EL (cell line): ENCODE data around the gene SORD.
"Not testable (repeated sequence)": the region's sequence is repeated elsewhere in the genome, so short reads cannot be mapped to it uniquely, and the experiment has no call there.

ENCODE experiments used
- DNase-seq: peaks from one replicate; pipeline ENCODE4 v3.0.0-alpha.2; 2016

Gene SORD

DNA sequence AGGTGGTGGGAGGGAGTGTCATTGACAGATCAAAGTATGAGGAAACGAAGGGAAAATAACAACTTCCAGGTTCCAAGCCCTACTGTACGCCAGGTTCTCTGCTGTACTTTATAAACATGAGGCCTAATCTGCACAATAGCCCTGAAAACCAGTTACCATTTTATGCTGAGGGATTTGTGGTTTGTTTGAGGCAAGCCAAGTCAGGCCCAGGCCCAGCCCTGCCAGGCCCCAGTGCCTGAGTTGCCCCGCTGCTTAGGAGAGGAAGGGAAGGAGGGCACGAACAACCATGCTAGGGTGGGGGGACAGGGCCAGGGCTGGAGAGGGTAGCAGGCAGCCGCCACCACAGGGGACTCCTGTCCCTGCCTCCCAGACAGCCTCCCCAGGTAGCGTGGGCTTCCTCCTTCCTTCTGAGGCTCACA, 47.0 kb downstream of the SORD start:
- not testable (repeated sequence) for DNase-seq

- not testable (repeated sequence) for DNase-seq
Measured at GRCh38 chr15:45073602-45074001, 50.6 kb downstream of the SORD start.

GRCh38 chr15:45075440-45076320, 52.7 kb downstream of the SORD start:
- DNase-seq, result not testable (repeated sequence)

GRCh38 chr15:45077391-45077790, 54.4 kb downstream of the SORD start:
- not testable (repeated sequence) for DNase-seq

- DNase-seq, result not testable (repeated sequence)
Measured at GRCh38 chr15:45079201-45079600, 56.2 kb downstream of the SORD start.

DNA sequence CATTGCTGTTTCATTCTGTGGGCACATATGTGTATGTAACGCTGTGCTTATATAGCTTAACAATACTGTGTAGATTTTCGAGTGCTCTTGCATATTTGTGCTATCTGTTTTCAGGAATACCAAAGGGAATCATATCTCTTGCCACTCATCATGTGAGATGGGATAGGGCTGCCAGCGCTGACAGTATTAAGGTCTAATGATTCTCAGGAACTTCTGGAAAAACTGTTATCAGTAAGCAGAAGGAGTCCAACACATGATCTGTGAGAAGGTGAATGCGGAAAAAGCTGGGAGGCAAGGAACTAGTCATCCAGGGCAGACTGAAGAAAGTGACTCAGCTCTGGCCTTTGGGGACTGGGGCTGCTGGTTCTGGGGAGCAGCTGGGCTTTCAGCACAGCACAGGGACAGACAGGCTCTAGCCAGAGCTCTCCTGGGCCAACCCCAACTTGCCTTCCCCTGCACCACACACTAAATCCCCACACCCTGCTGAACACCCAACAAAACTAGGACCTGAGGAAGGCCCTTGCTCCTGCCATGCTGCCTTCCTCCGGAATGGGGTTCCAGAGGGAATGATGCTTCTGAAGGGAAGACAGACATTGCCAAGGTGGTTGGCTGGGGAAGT, 56.7 kb downstream of the SORD start:
- not testable (repeated sequence) for DNase-seq

DNA sequence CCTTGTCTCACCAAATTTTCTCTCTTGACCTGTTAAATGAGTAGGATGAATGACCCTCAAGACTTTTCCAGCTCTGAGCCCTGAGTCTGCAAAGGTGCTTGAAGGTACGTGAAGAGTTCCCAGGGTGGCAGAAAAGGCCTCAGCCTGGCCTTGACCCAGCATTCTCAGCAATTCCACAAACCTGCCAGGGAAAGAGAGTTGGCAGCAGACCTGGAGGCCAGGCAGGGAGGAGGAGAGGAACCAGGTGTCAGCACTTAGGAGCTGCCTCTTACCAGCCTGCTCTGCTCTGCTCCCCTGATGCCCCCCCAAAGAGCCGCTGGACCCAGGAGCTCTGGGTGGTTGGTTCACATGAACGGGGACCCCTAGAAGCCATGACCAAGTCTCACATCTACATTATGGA, 57.6 kb downstream of the SORD start:
- not testable (repeated sequence) for DNase-seq

GRCh38 chr15:45082412-45082811, 59.4 kb downstream of the SORD start:
- DNase-seq, result not testable (repeated sequence)

DNA sequence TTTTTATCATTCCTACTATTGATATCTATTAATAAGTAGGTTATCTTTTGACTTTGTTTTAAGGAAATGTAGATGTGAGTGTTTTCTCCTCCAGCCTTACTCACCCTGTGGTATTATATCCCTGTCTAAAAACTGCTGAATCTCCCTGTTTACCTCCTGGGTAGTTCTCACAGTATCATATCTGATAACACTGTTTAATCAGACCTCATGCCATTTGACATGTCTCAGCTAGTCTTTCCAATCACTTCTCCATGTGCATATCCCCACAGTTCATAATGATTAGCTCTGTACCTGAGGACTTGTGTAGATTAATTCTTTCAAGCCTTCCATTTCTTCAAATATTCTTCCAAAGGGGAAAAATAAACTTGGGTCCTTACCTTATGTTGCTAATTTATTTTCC, 60.2 kb downstream of the SORD start:
- DNase-seq, result no peak

DNA sequence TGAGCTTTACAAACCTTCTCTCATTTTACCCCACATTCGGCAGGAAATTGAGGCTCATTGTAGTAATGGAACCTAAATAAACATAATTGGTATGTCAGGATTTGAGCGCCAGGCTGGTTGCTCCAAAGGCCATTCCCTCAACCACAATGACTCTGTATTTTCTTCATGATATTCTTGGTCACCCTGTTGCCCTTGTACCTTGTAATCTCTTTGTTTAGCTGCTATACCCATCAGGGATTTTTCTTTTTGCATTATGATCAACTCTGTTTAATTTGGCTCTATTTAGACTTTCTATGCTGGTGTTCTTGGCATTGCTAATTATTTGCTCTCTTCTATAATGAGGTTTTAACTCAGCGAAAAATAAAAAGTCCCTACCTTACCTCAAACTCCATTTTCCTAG, 61.2 kb downstream of the SORD start:
- no peak for DNase-seq

DNA sequence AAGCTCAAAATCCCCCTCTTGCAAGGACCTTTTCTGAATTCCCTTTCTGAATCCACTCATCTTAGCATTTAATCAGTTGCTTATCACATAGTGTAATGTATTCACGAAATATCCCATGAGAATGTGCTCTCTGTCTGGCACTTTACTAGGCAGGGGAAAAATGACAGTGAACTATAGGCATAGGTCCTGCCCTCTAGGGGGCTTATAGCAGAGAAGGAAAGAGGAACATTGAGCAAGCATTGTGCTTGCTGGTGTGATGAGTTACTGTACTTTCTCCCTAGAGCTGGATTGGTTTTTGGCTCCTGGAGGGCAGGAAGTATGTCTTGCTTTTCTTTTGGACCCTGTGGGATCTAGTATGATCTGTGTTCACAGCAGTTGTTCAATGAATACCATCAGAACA, 64.5 kb downstream of the SORD start:
- no peak for DNase-seq

DNA sequence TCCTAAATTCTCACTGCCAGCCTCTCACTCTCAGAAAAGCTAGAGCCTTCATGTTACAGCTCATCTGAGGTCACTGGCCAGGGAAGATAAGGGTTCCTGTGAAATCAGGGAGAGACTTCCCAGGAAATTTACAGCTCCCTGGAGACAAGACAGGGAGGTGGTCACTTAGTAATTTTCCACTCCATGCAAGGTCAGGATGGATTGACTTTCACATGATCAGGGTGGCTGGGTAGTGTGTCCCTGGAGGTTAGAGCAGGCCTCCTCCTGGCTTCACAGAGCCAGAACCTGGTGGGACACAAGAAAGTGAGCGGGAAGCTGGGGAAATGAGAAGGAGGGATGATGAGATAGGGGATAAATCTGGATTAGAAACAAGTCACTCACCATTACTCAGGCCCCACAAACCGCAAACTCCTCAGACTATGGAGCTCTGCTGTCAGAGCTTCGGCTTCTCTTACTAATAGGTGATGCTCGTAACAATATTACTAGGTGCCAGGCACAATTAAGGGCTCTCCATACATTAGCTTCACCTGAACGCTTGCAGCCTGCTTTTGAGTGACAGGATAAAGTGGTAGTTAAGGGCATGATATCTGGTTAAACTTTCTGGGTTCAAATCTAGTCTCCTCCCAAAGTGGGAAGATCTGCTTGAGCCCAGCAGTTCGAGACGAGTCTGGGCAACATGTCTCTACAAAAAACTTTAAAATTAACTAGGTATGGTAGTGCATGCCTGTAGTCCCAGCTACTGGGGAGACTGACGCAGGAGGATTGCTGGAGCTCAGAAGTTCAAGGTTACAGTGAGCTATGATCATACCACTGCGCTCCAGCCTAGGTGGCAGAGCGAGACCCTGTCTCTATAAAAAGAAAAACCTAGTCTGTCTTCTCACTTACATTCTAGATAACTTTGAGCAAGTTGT, 66.1 kb downstream of the SORD start:
- DNase-seq, result peak; percentile 29

DNA sequence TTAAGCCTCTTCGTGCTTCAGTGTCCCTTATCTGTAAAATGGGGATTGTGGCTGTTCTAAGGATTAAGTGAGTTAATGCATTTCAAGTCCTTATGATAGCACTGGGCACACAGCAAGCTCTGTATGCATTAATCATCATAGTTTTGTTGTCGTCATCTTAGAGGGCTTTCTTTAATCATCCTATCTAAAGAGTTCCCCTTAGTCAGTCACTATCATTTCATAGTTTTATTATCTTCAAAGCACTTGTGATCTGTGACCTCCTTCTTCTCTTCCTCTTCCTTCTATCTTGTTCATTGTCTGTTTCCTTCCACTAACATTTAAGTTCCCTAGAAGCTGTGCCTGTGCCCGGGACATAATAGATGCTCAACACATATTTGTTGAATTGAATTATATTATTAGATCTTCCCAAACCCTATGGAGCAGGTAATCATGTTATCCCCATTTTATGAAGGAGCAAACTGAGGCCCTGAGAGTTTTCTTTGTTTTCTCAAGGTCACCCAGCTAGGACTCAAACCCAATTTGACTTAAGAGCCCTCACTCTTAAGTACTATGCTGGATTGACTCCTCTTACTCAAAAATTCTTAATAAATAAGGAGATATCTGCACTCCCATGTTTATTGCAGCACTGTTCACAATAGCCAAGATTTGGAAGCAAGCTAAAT, 66.8 kb downstream of the SORD start:
- no peak for DNase-seq

DNA sequence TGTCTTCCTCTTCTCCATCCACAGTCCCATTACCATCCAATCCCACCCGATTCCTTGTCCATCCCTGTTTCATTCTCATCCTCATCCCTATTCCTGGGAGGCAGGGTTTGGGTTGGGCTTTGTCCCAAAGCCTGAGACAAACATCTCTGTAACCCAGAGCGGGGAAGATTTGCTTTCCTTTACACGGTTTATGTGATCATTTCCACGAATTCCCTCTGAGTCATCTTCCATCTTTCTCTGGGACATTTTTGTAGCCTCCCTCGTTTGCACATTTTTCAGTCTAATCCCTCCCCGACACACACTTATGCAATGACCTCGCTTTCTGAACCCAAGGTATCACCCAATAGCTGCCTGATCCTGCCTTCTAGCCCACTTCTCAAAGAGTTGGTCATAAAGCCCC, 68.2 kb downstream of the SORD start:
- peak; percentile 38 for DNase-seq

DNA sequence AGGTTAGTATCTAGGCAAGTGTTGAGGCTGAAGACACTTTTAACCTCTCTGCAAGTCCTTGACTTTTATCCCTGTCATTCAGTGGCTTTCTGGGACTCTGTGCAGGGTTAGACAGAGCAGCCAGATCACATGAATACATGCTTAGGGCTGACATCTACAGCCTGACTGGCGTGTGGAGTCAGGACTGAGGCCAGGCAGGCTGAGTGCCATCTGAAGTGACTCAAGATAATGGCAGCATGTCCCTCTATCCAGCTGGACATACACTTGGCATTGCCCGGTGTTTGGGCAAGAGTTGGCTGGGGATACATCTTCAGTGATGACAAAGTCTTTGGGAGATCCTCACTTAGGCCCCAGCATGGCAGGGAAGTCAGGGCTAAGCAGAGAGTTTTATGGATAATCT, 68.6 kb downstream of the SORD start:
- no peak for DNase-seq

DNA sequence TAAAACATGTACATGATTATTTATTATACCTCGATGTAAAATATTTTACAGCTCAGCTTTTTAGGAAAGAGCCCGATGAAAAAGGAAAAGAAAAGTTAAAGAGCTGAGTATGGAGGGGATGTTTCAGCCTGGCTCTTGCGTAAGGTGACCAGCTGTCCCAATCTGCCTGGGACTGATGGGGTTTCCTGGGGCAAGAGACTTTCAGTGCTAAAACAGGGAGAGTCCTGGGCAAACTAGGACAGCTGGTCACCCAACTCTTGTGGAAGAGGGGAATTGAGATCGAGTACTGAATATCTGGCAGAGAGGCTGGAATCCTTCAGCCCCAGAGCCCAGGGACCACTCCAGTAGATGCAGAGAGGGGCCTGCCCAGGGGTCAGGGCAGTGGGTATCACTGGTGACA, 70.0 kb downstream of the SORD start:
- DNase-seq, result no peak

- no peak for DNase-seq
Measured at GRCh38 chr15:45093622-45094357, 70.8 kb downstream of the SORD start.

DNA sequence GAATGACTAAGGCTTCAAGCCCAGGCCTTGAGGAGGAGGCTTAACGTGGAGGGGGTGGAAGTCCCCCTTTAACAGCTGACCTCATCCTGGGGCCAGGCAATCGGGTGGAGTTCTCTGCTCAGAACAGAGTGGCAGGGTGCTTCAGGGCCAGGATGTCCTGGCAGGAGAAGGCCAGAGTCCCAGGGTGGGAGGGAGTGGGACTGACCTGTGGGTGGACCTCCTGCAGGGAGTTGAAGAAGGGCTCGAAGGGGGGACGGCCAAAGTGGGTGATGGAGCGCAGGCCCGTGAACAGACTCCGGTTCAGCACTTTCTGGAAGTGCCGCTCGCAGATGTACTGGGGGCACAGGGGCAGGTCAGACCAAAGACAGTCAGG, 71.3 kb downstream of the SORD start:
- no peak for DNase-seq

DNA sequence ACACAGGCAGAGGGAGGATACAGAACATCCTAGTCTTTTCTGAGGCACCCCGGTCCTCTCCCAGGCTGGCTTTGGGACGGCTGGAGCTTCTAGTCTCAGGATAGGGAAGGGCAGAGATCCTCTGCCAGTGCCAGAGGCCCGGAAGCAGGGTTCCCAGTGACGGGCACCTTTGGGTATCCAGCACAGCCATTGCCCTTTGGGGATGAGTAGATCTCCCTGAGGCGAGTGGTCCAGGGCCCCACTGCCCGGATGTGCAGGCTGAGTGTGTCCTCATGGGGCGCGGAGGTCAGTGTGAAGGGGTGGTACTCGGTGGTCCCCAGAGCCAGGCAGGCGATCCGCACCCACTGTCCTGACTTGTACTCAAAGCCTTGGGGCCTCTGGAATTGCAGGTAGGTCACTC, 72.7 kb downstream of the SORD start:
- no peak for DNase-seq

- no peak for DNase-seq
Measured at GRCh38 chr15:45097466-45097865, 74.5 kb downstream of the SORD start.

- no peak for DNase-seq
Measured at GRCh38 chr15:45099549-45100165, 76.7 kb downstream of the SORD start.
